Smooth muscle cell (in vitro differentiated cells): ENCODE measurements around the gene PPIP5K1. TPM values are rescaled to one million over a fixed set of nuclear protein-coding genes. Genes with fewer than 3 reads are reported as not detected.

Experiments
- DNase-seq: peaks from one replicate; lab custom pipeline; 2025; ENCODE audit not compliant: unreplicated experiment; lab: John Stamatoyannopoulos, UW
- H2AFZ ChIP-seq: fragments of 200-600 bp; sonication (generic); 2 replicates; pipeline ENCODE4 v1.6.0; 2016; ENCODE audit warnings: antibody characterized with exemption, low read depth, mild to moderate bottlenecking
- H3F3A ChIP-seq: fragments of 200-600 bp; sonication (generic); 2 replicates; pipeline ENCODE4 v1.6.0; 2017; ENCODE audit warnings: antibody characterized with exemption, low read depth
- H3K27ac ChIP-seq: fragments of 200-600 bp; sonication (generic); 2 replicates; pipeline ENCODE4 v1.5.1; 2016; ENCODE audit warnings: low read depth, mild to moderate bottlenecking
- H3K27me3 ChIP-seq: fragments of 200-600 bp; sonication (generic); 2 replicates; pipeline ENCODE4 v1.6.1; 2016; ENCODE audit warnings: low read depth, mild to moderate bottlenecking
- H3K36me3 ChIP-seq: fragments of 200-600 bp; sonication (generic); 2 replicates; pipeline ENCODE4 v1.5.1; 2016; ENCODE audit warnings: low read depth
- H3K4me1 ChIP-seq: fragments of 200-600 bp; sonication (generic); 2 replicates; pipeline ENCODE4 v1.5.1; 2016; ENCODE audit warnings: low read depth
- H3K4me2 ChIP-seq: fragments of 200-600 bp; sonication (generic); 2 replicates; pipeline ENCODE4 v1.6.0; 2016; ENCODE audit warnings: mild to moderate bottlenecking
- H3K4me3 ChIP-seq: fragments of 200-600 bp; sonication (generic); 2 replicates; pipeline ENCODE4 v1.5.1; 2016; ENCODE audit warnings: mild to moderate bottlenecking
- H3K79me2 ChIP-seq: fragments of 200-600 bp; sonication (generic); 2 replicates; pipeline ENCODE4 v1.6.0; 2016; ENCODE audit warnings: low read depth, mild to moderate bottlenecking
- H3K9ac ChIP-seq: fragments of 200-600 bp; sonication (generic); 2 replicates; pipeline ENCODE4 v1.6.0; 2016; ENCODE audit warnings: low read depth
- H3K9me3 ChIP-seq: fragments of 200-600 bp; sonication (generic); replicated peaks from 2 replicates; pipeline ENCODE4 v1.5.1; 2016; ENCODE audit warnings: low read depth
- H4K20me1 ChIP-seq: fragments of 200-600 bp; sonication (generic); 2 replicates; pipeline ENCODE4 v1.6.0; 2016; ENCODE audit warnings: low read depth
- WGBS: methylation state at CpG from one replicate; pipeline ENCODE4 v1.1.7; 2016; ENCODE audit warnings: low lambda C conversion rate; 5-methylcytosine and 5-hydroxymethylcytosine counted together
- polyA plus RNA-seq: library from polyadenylated mRNA; unstranded; fragments of >200 nt; fragmentation: Nextera tagmentation; extraction: Ambion mirVana; gene quantifications from 2 replicates; pipeline ENCODE4 v1.2.1, GENCODE V29; 2016
- total RNA-seq: library from RNA; depleted of rRNA; stranded (reverse); fragments of >200 nt; gene quantifications from 2 replicates; pipeline ENCODE4 v1.2.3, GENCODE V29; 2014
- TF ChIP-seq, protein P1 (sequence below): fragments of 200-600 bp; sonication (generic); IDR thresholded peaks from 2 replicates; pipeline ENCODE4 v1.5.1; 2017; ENCODE audit warnings: borderline replicate concordance, mild to moderate bottlenecking, antibody characterized with exemption; ENCODE audit not compliant: insufficient read depth, poor library complexity, severe bottlenecking

PPIP5K1 gene
- total and polyA plus RNA-seq, 2 experiments from 2014 or later: 4.8 to 14.5 TPM

DNA sequence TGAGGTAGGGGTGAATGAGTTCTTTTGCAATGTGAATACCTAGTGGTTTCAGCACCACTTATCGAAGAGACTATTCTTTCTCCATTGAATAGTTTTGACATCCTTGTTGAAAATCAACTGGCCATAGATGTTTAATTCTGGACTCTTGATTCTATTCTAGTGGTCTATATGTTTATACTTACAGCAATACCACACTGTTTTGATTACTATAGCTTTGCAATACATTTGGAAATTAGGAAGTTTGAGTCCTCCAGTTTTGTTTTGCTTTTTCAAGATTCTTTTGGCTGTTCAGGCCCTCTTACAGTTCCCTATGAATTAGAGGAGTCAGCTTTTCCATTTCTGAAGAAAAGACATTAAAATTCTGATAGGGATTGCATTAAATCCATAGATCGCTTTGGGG is 42.5 kb downstream of the PPIP5K1 start:
- Histone ChIP-seq H3K27ac (no peak overlapping the region), H3K27me3 (no peaks in the 10 kb centered on the region), H3K4me1 (no peaks in the 10 kb centered on the region), H3K36me3 (no peaks in the 10 kb centered on the region), H3K9ac (no peak overlapping the region), H4K20me1 (no peaks in the 10 kb centered on the region), H3K4me2 (no peak overlapping the region), H3K9me3 (peaks cover 4% of the 10 kb centered on the region), H3K79me2 (no peaks in the 10 kb centered on the region), H2AFZ (no peak overlapping the region), H3K4me3 (no peak overlapping the region), H3F3A (no peaks in the 10 kb centered on the region)
- WGBS: 99% methylated on average over 2 of the region's 2 CpGs
- DNase-seq: no peak
- TF ChIP-seq, protein P1, sequence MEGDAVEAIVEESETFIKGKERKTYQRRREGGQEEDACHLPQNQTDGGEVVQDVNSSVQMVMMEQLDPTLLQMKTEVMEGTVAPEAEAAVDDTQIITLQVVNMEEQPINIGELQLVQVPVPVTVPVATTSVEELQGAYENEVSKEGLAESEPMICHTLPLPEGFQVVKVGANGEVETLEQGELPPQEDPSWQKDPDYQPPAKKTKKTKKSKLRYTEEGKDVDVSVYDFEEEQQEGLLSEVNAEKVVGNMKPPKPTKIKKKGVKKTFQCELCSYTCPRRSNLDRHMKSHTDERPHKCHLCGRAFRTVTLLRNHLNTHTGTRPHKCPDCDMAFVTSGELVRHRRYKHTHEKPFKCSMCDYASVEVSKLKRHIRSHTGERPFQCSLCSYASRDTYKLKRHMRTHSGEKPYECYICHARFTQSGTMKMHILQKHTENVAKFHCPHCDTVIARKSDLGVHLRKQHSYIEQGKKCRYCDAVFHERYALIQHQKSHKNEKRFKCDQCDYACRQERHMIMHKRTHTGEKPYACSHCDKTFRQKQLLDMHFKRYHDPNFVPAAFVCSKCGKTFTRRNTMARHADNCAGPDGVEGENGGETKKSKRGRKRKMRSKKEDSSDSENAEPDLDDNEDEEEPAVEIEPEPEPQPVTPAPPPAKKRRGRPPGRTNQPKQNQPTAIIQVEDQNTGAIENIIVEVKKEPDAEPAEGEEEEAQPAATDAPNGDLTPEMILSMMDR: no peak

DNA sequence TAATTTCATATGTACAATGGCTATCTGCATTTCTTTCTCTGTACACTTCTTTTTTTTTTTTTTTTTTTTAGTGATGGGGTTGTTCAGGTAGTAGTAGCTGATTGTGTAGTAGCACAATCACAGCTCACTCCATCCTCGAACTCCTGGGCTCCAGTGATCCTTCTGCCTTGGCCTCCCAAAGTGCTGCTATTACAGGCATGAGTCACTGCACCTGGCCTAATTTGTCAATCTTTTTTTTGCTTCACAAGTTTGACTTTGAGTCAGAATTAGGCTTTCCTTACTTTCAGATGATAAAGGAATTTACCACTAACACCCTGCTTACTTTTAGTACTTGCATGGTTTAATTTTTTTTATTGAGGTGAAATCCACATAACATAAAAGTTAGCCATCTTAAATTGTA is 44.6 kb downstream of the PPIP5K1 start:
- no peaks in the 10 kb centered on the region for H3K79me2 ChIP-seq
- WGBS: 67% methylated on average over 1 of the region's 1 CpG
- no peak for DNase-seq
- no peak overlapping the region for H2AFZ ChIP-seq
- TF ChIP-seq, protein P1: no peak
- H3K36me3 ChIP-seq: no peaks in the 10 kb centered on the region
- no peaks in the 10 kb centered on the region for H4K20me1 ChIP-seq
- no peaks in the 10 kb centered on the region for H3K27me3 ChIP-seq
- H3K27ac ChIP-seq: no peak overlapping the region
- no peak overlapping the region for H3K4me3 ChIP-seq
- H3K4me2 ChIP-seq: no peak overlapping the region
- no peak overlapping the region for H3K9ac ChIP-seq
- no peaks in the 10 kb centered on the region for H3K4me1 ChIP-seq
- no peaks in the 10 kb centered on the region for H3F3A ChIP-seq
- H3K9me3 ChIP-seq: peaks cover 4% of the 10 kb centered on the region

DNA sequence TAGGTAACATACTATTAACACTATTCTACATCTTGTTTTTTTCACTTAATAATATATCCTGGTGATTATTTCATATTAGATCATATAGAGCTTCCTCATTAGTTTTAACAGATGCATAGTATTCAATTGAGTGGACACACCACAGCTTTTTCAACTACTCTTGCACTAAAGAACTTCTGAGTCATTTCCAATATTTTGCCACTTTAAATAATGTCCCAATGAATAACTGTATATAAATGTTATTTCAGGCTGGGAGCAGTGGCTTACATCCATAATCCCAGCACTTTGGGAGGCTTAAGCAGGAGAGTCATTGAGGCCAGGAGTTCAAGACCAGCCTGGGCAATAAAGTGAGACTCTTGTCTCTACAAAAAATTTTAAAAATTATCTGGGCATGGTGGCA is 45.7 kb downstream of the PPIP5K1 start:
- no peaks in the 10 kb centered on the region for H3K79me2 ChIP-seq
- H2AFZ ChIP-seq: no peak overlapping the region
- no peaks in the 10 kb centered on the region for H3K27me3 ChIP-seq
- TF ChIP-seq, protein P1: no peak
- H3K4me3 ChIP-seq: no peak overlapping the region
- no peaks in the 10 kb centered on the region for H3K4me1 ChIP-seq
- peaks cover 4% of the 10 kb centered on the region for H3K9me3 ChIP-seq
- no peak overlapping the region for H3K27ac ChIP-seq
- no peak for DNase-seq
- H3K36me3 ChIP-seq: no peaks in the 10 kb centered on the region
- H3K4me2 ChIP-seq: no peak overlapping the region
- no peaks in the 10 kb centered on the region for H3F3A ChIP-seq
- H3K9ac ChIP-seq: no peak overlapping the region
- no peaks in the 10 kb centered on the region for H4K20me1 ChIP-seq

GRCh38 chr15:43541785-43542184 is 48.2 kb downstream of the PPIP5K1 start:
- no peak overlapping the region for H3K9ac ChIP-seq
- H3K36me3 ChIP-seq: no peaks in the 10 kb centered on the region
- H3K27ac ChIP-seq: no peak overlapping the region
- no peaks in the 10 kb centered on the region for H3K4me1 ChIP-seq
- H3K4me2 ChIP-seq: no peak overlapping the region
- H3K4me3 ChIP-seq: no peak overlapping the region
- H3K79me2 ChIP-seq: no peaks in the 10 kb centered on the region
- H3K9me3 ChIP-seq: no peaks in the 10 kb centered on the region
- TF ChIP-seq, protein P1: no peak
- H3K27me3 ChIP-seq: no peaks in the 10 kb centered on the region
- H3F3A ChIP-seq: no peaks in the 10 kb centered on the region
- H4K20me1 ChIP-seq: no peaks in the 10 kb centered on the region
- DNase-seq: no peak
- no peak overlapping the region for H2AFZ ChIP-seq
